Neural progenitor cell (in vitro differentiated cells): ENCODE data around the gene FXYD2. TPM values are rescaled to one million over a fixed set of nuclear protein-coding genes. Genes with fewer than 3 reads are reported as not detected.

Source experiments
- DNase-seq: peaks from one replicate; pipeline ENCODE4 v3.0.0-alpha.2; 2016; ENCODE audit warnings: low spot score
- H2AFZ ChIP-seq: fragments of 200-600 bp; sonication (generic); replicated peaks from 2 replicates; pipeline ENCODE4 v1.6.1; 2016; ENCODE audit warnings: antibody characterized with exemption
- H3F3A ChIP-seq: fragments of 200-600 bp; sonication (generic); 2 replicates; pipeline ENCODE4 v1.6.1; 2016; ENCODE audit warnings: antibody characterized with exemption, low read depth
- H3K27ac ChIP-seq: fragments of 200-600 bp; sonication (generic); 2 replicates; pipeline ENCODE4 v1.5.1; 2016; ENCODE audit warnings: mild to moderate bottlenecking
- H3K27me3 ChIP-seq: fragments of 200-600 bp; sonication (generic); 2 replicates; pipeline ENCODE4 v1.6.1; 2016; ENCODE audit warnings: mild to moderate bottlenecking, moderate library complexity
- H3K36me3 ChIP-seq: fragments of 200-600 bp; sonication (generic); 2 replicates; pipeline ENCODE4 v1.5.1; 2016
- H3K4me1 ChIP-seq: fragments of 200-600 bp; sonication (generic); 2 replicates; pipeline ENCODE4 v1.6.1; 2016; ENCODE audit warnings: mixed run types
- H3K4me2 ChIP-seq: fragments of 200-600 bp; sonication (generic); 2 replicates; pipeline ENCODE4 v1.6.1; 2016
- H3K4me3 ChIP-seq: fragments of 200-600 bp; sonication (generic); 2 replicates; pipeline ENCODE4 v1.5.1; 2016
- H3K79me2 ChIP-seq: fragments of 200-600 bp; sonication (generic); 2 replicates; pipeline ENCODE4 v1.6.1; 2016; ENCODE audit warnings: low read depth
- H3K9ac ChIP-seq: fragments of 200-600 bp; sonication (generic); 2 replicates; pipeline ENCODE4 v1.6.1; 2016
- H3K9me3 ChIP-seq: fragments of 200-600 bp; sonication (generic); 2 replicates; pipeline ENCODE4 v1.5.1; 2016; ENCODE audit warnings: low read depth
- H4K20me1 ChIP-seq: fragments of 200-600 bp; sonication (generic); 2 replicates; pipeline ENCODE4 v1.6.1; 2016; ENCODE audit warnings: low read depth
- H3K27ac Mint-ChIP-seq: 3 replicates; pipeline ENCODE4 v1.8.0; 2021; ENCODE audit warnings: mixed read lengths
- H3K27me3 Mint-ChIP-seq: 2 replicates; pipeline ENCODE4 v1.8.0; 2022; ENCODE audit warnings: low read depth, mild to moderate bottlenecking, inconsistent platforms, moderate library complexity, mixed read lengths; ENCODE audit not compliant: insufficient read depth
- H3K36me3 Mint-ChIP-seq: 3 replicates; pipeline ENCODE4 v1.8.0; 2021; ENCODE audit warnings: mixed read lengths
- H3K4me1 Mint-ChIP-seq: 3 replicates; pipeline ENCODE4 v1.8.0; 2021; ENCODE audit warnings: mixed read lengths
- H3K4me3 Mint-ChIP-seq: 3 replicates; pipeline ENCODE4 v1.8.0; 2021; ENCODE audit warnings: mild to moderate bottlenecking, moderate library complexity, mixed read lengths
- H3K9me3 Mint-ChIP-seq: 3 replicates; pipeline ENCODE4 v1.8.0; 2020; ENCODE audit warnings: mixed read lengths
- CTCF ChIP-seq: fragments of 200-600 bp; sonication (generic); IDR thresholded peaks from 2 replicates; pipeline ENCODE4 v1.5.1; 2017; ENCODE audit warnings: antibody characterized with exemption, mild to moderate bottlenecking
- EZH2 ChIP-seq: fragments of 200-600 bp; sonication (generic); IDR thresholded peaks from 2 replicates; pipeline ENCODE4 v1.6.1; 2017; ENCODE audit warnings: antibody characterized with exemption, mild to moderate bottlenecking, moderate library complexity
- EZH2phosphoT487 ChIP-seq: fragments of 200-600 bp; sonication (generic); IDR thresholded peaks from 2 replicates; pipeline ENCODE4 v1.6.1; 2017; ENCODE audit warnings: antibody characterized with exemption
- total RNA-seq: library from RNA; depleted of rRNA; stranded (reverse); fragments of >200 nt; gene quantifications from 2 replicates; pipeline ENCODE4 v1.2.3, GENCODE V29; 2015; ENCODE audit warnings: low replicate concordance

Gene FXYD2
- total RNA-seq, 1 donor from 2014 or later = 1.9 TPM

DNA sequence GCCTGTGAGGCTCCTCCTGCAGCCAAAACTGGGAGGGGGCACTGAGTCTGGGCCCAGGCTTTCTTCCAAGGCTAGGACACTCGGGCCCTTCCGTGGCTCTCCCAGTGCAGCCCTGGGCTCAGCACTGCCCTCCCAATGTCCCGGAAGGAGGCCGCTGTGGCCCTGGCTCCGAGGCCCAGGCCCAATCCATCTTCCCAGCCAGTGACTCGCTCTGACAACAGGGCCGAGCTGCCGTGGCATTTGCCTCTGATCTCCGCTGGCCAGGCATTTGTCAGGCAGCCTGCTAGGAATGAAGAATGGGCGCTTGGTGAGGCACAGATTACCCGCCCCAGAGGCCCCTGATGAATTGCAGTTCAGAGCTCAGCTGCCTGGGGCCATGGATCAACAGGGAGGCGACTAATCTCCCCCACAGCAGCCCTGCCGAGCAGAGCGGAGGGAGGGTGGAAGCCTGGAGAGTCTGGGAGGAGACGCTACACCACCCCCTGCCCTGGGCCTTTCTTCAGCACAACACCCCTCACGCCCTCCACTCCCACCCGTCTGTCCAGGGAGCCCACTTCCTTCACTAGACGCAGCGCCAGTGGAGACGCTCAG, 8.3 kb downstream of the FXYD2 start:
- no peak for TF ChIP-seq CTCF
- TF ChIP-seq EZH2phosphoT487 = no peak
- no peak for TF ChIP-seq EZH2
- H3K9ac ChIP-seq = no peak overlapping the region
- H3K9me3 Mint-ChIP-seq = no peaks in the 10 kb centered on the region
- H3K27ac ChIP-seq = no peak overlapping the region
- peak overlapping the region; percentile 31 for H3K4me3 Mint-ChIP-seq
- no peaks in the 10 kb centered on the region for H3K79me2 ChIP-seq
- H2AFZ ChIP-seq = no peak overlapping the region
- H3K36me3 Mint-ChIP-seq = no peaks in the 10 kb centered on the region
- peaks cover 61% of the 10 kb centered on the region for H3K4me1 Mint-ChIP-seq
- H3K36me3 ChIP-seq = no peaks in the 10 kb centered on the region
- H3K4me2 ChIP-seq = peak overlapping the region; percentile 73
- peak overlapping the region; percentile 74 for H3K27ac Mint-ChIP-seq
- peaks cover 6% of the 10 kb centered on the region for H3K27me3 Mint-ChIP-seq
- H3K4me1 ChIP-seq = peaks cover 33% of the 10 kb centered on the region
- H4K20me1 ChIP-seq = peaks cover 5% of the 10 kb centered on the region
- peak; percentile 88 for DNase-seq
- no peak overlapping the region for H3K4me3 ChIP-seq
- H3F3A ChIP-seq = peaks cover 34% of the 10 kb centered on the region
- H3K9me3 ChIP-seq = no peaks in the 10 kb centered on the region
- H3K27me3 ChIP-seq = no peaks in the 10 kb centered on the region

GRCh38 chr11:117815262-117815803, 9.2 kb downstream of the FXYD2 start:
- Histone ChIP-seq H4K20me1 (peaks cover 5% of the 10 kb centered on the region), H3K4me3 (no peak overlapping the region), H3K4me2 (peak overlapping the region; percentile 73), H3K79me2 (no peaks in the 10 kb centered on the region), H3K27ac (no peak overlapping the region), H3K9ac (no peak overlapping the region), H3K4me1 (peaks cover 33% of the 10 kb centered on the region), H2AFZ (no peak overlapping the region), H3K9me3 (no peaks in the 10 kb centered on the region), H3F3A (peaks cover 34% of the 10 kb centered on the region), H3K36me3 (no peaks in the 10 kb centered on the region), H3K27me3 (no peaks in the 10 kb centered on the region)
- Mint-ChIP-seq H3K36me3 (no peaks in the 10 kb centered on the region), H3K9me3 (no peaks in the 10 kb centered on the region), H3K4me3 (peak overlapping the region; percentile 68), H3K27me3 (peaks cover 9% of the 10 kb centered on the region), H3K27ac (no peak overlapping the region), H3K4me1 (peaks cover 68% of the 10 kb centered on the region)
- TF ChIP-seq CTCF = no peak
- TF ChIP-seq EZH2phosphoT487 = no peak
- no peak for TF ChIP-seq EZH2
- no peak for DNase-seq

- no peaks in the 10 kb centered on the region for H3K27me3 ChIP-seq
- H3K4me2 ChIP-seq = peak overlapping the region; percentile 35
- Mint-ChIP-seq H3K9me3 (no peaks in the 10 kb centered on the region), H3K27me3 (peaks cover 11% of the 10 kb centered on the region), H3K27ac (peak overlapping the region; percentile 85), H3K4me3 (peak overlapping the region; percentile 68), H3K36me3 (no peaks in the 10 kb centered on the region), H3K4me1 (peaks cover 66% of the 10 kb centered on the region)
- TF ChIP-seq EZH2 (no peak), EZH2phosphoT487 (no peak), CTCF (no peak)
- H3K4me3 ChIP-seq = no peak overlapping the region
- peak; percentile 56 for DNase-seq
- H2AFZ ChIP-seq = no peak overlapping the region
- H4K20me1 ChIP-seq = peaks cover 5% of the 10 kb centered on the region
- no peaks in the 10 kb centered on the region for H3K79me2 ChIP-seq
- no peak overlapping the region for H3K9ac ChIP-seq
- H3K9me3 ChIP-seq = no peaks in the 10 kb centered on the region
- no peaks in the 10 kb centered on the region for H3K36me3 ChIP-seq
- H3K27ac ChIP-seq = no peak overlapping the region
- H3F3A ChIP-seq = peaks cover 34% of the 10 kb centered on the region
- peaks cover 33% of the 10 kb centered on the region for H3K4me1 ChIP-seq
Observed at GRCh38 chr11:117814766-117815261, 9.7 kb downstream of the FXYD2 start.
